ENCODE measurements around the gene DEFB131A.
"Not testable (repeated sequence)": the region's sequence is repeated elsewhere in the genome, so short reads cannot be mapped to it uniquely, and the experiment has no call there.

DNA sequence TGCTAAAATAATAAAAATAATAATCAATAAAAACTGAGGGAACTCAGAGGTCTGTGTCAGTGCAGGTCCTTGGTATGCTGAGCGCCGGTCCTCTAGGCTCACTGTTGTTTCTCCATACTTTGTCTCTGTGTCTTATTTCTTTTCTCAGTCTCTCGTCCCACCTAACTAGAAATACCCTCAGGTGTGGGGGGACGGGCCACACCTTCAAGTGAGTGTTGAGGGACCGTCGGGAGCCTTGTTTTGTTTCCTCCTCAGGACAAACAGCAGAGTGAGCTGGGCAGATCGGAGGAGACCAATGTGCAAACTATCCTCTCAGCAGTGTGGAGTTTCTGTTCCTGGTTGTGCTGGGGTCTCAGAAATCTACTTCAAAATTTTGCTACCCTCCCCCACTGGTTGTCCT, 46.3 kb downstream of the DEFB131A start:
- TF ChIP-seq, protein P1, sequence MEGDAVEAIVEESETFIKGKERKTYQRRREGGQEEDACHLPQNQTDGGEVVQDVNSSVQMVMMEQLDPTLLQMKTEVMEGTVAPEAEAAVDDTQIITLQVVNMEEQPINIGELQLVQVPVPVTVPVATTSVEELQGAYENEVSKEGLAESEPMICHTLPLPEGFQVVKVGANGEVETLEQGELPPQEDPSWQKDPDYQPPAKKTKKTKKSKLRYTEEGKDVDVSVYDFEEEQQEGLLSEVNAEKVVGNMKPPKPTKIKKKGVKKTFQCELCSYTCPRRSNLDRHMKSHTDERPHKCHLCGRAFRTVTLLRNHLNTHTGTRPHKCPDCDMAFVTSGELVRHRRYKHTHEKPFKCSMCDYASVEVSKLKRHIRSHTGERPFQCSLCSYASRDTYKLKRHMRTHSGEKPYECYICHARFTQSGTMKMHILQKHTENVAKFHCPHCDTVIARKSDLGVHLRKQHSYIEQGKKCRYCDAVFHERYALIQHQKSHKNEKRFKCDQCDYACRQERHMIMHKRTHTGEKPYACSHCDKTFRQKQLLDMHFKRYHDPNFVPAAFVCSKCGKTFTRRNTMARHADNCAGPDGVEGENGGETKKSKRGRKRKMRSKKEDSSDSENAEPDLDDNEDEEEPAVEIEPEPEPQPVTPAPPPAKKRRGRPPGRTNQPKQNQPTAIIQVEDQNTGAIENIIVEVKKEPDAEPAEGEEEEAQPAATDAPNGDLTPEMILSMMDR (conservative IDR thresholded peaks at IDR 0.05), result not testable (repeated sequence)
- not testable (repeated sequence) for TF ChIP-seq ZFX (IDR thresholded peaks at IDR 0.05)

All from C4-2B (cell line).